Right ventricle myocardium inferior (tissue), 1 donor: Measurements from ENCODE around the gene MPRIP. TPM values are rescaled to one million over a fixed set of nuclear protein-coding genes. Genes with fewer than 3 reads are reported as not detected.
A peak's percentile ranks its signal among the peaks of the same experiment; 100 is the strongest.

ENCODE experiments used
- ATAC-seq: fragments of 200-7000 bp; cut with Tn5 transposase; one replicate; pipeline ENCODE4 v1.9.1; 2020; ENCODE audit warnings: mild to moderate bottlenecking, moderate library complexity
- DNase-seq: peaks from one replicate; pipeline ENCODE4 v3.0.0; 2021; ENCODE audit errors: missing footprints
- intact Hi-C: fragments of 100-400 bp; cut with DNase I; formaldehyde crosslinking; loops from one replicate; pipeline ENCODE4 v1.11.0; 2022
- total RNA-seq: library from RNA; stranded (reverse); fragmentation: NEBNext Ultra II Directional; extraction: Animal tissue kit (Norgen Biotek cat#: 25700); gene quantifications from one replicate; pipeline ENCODE4 v1.2.1, GENCODE V29; 2021
- donor health status: DM: no; HTN: yes; CAD: no; lungs with severe emphysema.

Gene MPRIP
- total RNA-seq, 1 donor from 2014 or later = 312 TPM

DNA sequence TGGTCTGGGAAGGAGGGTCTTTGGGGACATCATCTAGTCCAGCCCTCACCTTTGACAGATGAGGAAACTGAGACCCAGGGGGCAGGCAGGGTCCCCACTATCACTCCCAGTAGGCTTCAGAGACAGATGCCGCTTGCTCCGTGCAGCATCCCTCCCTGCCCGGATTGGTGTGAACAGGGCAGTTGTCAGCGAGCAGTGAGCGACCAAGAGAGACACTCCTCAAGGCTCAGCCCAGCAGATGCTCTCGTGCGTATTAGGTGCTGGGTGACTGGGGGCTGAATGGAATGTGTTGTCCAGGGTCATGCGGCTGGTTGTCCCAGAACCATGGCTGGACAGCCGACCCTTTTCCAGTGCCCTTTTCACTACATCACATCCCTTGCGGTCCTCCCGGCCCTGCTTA is 49.0 kb downstream of the MPRIP start:
- intact Hi-C loops = no loop called here

DNA sequence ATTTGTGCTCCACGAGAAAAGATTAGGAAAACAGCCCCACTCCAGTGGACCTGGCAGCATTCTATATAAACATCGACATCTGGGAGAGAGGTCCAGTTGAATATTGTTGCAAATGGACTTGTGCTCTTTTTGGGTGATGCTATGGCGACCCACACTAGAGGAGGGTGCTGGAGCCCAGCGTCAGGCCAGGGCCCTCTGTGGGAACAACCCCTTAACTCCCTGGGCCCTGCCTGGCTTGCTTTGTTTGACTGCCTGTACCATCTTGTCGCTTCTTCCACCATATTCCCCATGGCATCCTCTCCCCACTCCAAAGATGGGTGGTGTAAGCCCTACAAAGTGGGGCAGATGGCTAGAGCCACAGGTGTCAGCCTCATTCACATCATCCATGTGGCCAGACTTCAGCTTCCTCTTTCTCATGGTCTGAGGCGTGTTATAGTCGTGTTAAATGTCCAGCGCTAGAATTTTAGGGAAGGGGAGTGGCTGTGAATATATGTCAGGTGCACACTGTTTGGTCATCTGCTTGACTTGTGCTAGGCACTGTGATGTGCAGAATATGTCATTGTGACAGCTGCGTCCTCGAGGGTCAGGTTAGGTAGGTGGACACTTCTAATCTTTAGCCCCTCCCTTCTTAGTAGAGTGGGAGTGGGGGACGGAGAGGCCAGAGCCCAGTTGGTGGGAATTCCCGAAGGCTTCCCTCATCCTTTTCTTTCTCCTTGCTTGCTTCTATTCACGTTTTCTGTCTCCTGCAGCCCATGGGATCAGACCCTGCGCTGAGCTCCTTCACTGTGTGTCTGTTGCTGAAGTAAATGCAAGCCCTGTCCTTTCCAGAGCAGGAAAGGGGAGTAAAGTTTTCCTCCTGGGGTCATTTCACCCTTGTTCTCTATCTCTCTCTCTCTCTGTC is 49.8 kb downstream of the MPRIP start:
- ATAC-seq = no peak
- intact Hi-C loops = no loop called here
- no peak for DNase-seq

More for the DNA sequence above, 49.0 kb downstream of the MPRIP start:
- DNase-seq = no peak
- ATAC-seq = no peak

DNA sequence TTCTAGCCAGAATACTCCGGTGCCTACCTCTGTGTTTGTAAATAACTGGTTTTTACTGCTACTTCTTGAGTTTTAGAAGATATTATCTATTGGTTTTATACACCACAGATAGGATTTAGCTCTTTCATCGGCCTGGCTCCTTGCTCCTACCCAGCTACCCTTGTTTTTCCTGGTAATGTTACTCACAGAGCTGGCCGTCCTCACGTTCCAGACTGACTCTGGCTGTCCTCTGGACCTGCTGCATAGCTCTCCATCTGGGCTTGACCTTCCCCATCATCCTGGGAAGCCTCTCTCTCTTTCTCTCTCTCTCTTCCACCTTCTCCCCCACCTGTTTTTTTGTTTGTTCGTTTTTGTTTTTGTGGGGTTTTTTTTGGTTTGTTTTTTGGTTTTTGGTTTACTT is 51.5 kb downstream of the MPRIP start:
- ATAC-seq (no peak), DNase-seq (no peak)
- intact Hi-C loops = no loop called here

DNA sequence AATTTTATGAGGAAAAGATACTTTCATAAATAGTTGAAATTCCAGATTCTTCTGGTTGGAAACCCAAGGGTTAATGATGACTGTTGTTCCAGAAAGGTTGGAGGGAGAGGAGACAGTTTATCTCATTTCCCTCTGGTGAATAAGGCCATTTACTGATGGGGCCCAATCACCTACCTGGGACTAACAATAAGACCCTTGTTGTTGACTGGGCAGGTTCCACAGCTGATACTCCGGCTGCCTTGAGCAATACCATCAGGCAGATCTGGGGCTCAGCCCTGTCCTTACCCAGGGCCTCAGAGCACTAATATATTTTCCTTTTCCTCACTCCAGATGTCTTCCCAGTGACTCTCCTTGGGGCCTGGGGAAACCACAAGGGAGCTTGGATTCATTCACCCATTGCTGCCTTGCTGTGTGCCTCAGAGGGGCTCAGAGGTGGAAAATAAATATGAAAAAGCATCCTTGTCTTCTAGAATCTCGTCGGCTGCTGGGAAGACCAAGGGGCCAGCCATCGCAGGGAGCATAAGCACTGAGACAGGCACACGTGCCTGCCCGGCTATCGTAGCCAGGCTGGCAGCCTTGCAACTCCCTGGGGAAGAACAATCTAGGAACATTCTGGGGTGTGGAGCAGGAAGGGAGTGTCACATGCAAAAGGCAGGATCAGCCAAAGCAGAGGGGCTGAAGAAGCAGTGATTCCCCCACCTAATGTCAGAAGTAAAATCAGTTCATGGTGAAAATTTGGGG is 54.4 kb downstream of the MPRIP start:
- ATAC-seq (no peak), DNase-seq (no peak)
- intact Hi-C loops = no loop called here

DNA sequence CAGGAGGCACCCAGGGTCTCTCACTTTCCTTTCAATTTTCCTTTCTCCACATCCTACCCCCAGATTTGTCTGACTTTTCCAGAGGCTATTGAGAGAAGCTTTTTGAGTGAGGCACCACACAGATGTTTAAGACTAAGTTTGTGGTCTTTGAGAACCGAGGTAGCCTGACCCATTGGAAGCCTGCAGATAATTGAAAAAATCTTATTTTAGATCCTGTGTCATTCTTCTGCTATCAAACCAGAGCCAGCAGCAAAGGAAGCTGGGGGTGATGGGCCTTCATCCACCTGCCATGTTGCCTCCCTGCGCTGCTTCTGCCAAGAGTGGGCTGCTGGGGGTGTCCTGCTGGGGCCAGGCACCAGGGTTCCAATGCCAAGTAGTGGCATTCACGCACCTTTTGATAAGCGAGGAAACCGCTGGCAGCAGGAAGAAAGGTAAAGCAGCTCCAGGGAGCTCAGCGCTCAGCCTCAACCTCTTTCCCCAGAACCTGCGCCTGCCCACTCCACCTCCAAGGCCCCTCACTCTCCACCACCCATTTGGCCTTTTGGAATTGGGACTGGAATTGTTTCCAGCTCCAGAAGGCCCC is 55.6 kb downstream of the MPRIP start:
- ATAC-seq = no peak
- intact Hi-C loops = loop anchor here (2.0 kb wide), 1 partner anchor 17 kb away; no protein-coding TSS in a partner anchor
- no peak for DNase-seq

DNA sequence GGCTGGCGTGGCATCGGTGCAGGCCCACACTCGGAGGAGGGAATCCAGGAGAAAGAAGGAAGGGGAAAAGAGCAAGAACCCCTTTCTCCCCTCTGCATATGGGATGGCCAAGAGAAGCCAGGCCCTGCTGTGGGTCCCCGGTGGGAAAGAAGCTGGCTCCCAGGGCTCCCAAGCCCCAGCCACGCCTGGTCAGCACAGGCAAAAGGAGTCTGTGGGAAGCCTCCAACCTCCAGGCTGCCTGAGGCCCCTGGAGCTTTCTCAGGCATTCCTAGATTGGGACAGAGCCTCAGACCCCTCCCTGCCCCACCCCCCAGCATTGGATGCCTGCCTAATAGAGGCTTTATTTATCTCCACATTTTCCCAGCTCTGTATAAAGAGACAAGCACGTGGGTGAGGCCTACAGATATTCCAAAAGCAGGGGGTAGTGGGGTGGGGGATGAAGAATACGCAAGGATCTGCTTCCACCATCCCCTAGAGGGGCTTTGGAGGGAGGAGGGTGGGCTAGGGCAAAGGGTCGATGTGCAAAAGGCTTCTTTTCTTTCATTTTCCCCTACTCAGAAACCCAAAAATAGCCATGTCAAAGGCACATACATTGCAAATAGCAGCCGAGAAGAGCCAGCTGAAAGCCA is 56.4 kb downstream of the MPRIP start:
- no peak for DNase-seq
- peak; percentile 70 for ATAC-seq
- intact Hi-C loops = loop anchor here (2.0 kb wide), 1 partner anchor 18 kb away; no protein-coding TSS in a partner anchor

DNA sequence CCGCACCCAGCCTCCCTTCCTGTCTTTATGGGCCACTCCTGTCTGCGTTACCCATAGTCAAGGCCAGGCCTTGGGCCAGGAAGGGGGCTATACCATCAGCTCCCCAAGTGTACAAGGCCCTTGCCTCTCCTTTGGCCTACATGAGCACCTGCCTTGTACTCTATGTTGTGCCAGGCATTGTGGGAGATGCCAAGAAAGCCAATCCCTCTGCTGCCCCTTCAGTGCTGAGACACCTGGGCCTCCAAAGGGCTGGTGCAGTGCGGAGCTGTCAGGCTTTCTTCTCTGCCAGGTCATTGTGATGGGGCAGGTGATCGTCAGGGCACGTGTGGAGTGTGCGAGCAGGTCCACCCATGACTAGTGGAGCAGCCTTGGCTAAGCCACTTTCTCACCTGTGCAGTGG is 59.9 kb downstream of the MPRIP start:
- no peak for ATAC-seq
- DNase-seq = no peak
- intact Hi-C loops = no loop called here

DNA sequence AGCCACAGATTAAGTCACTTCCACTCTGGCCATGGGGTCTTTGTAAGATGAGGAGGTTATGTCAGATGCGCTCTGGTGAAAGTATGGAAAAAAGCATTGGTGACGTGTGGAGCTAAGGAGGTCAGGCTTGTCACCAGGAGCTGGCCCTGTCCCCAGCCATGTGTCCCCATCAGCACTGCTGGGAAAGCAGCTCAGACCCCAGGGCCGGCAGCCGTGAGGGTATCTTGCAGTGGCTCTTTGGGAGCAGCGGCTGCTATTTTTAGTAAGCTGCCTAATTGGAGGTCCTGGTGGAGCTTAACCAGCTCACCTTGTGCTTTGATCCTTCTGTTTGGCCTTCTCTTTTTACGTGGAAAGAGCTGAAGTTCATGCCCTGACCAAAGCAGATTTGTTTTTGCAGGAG is 60.9 kb downstream of the MPRIP start:
- intact Hi-C loops = no loop called here
- ATAC-seq = no peak
- DNase-seq = peak; percentile 71

DNA sequence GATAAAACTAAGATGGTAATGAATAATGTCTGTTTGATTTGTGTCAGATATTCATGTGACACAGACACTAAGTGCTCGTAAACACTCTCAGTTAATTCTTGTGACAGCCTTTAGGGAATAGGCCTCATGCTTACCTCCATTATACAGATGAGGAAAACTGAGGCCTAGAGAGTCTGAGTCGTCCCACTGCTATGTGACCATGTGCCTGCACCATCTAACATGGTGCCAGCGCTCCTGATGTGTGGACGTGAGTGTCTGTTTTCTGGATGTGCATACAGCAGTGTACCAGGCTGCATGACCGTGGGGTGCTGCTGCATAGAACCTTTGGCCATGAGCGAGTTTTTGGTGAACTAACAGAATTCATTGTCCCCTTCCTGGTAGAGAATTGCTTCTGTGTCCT is 61.8 kb downstream of the MPRIP start:
- ATAC-seq (no peak), DNase-seq (no peak)
- intact Hi-C loops = no loop called here

DNA sequence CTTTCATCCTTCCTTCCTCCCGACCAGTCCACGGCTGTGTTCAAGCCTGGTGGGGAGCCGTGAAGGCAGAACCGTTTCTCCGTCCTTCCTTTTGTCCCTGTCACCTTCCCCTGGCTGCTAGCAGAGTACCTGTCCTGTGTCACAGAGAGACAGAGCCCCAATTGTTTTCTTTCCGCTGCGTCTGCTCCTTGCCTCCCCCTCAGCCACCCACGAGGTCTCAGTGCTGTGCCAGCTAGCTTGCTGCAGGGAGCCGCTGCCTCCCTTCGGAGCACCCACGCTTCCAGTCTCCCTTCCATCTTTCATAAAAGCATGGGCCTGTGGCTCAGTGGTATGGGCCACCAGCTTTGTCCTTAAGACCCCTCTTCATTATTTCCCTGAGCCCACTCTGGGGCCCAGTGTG is 62.2 kb downstream of the MPRIP start:
- DNase-seq (peak; percentile 9), ATAC-seq (no peak)
- intact Hi-C loops = no loop called here

DNA sequence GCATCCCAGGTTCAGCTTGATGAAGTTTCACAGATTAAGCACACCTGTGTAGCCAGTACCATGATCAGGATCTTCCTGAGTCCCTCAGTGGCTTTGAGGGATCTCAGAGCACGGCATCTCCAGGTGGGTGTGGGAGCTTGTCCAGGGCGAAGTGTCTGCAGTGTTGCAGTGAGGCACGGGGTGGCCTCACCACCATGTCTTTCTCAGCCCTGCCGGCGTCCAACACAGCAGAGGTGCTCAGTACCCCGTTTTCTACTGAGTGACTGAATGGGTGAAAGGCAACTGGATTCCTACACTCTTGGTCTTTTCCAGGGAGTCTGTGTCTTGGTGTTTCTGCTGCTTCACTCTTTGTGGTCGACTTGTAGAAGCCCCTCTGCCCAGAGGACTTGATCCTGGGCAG is 63.7 kb downstream of the MPRIP start:
- ATAC-seq (no peak), DNase-seq (peak; percentile 25)
- intact Hi-C loops = loop anchor here (5.0 kb wide), 1 partner anchor 59 kb away; no protein-coding TSS in a partner anchor

DNA sequence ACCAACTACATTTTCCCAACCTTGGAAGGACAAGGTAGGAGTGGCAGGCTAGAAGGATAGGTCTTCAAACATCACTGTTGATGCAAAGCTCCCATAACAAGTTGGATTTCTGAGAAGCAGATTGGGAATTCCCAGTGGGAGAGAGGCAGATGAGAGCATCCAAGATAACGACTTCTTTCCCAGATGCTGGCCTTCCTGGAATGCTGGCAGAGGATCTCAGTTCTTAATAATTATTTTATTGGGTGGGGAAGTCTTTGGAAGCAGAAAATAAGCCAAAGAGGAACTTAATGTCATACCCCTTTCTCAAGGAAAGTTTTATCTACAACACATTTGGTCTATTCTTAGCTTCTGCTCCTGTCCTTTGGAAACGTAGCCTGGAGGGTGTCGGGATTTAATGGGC is 64.5 kb downstream of the MPRIP start:
- peak; percentile 17 for ATAC-seq
- intact Hi-C loops = loop anchor here (5.0 kb wide), 1 partner anchor 59 kb away; no protein-coding TSS in a partner anchor
- DNase-seq = no peak

DNA sequence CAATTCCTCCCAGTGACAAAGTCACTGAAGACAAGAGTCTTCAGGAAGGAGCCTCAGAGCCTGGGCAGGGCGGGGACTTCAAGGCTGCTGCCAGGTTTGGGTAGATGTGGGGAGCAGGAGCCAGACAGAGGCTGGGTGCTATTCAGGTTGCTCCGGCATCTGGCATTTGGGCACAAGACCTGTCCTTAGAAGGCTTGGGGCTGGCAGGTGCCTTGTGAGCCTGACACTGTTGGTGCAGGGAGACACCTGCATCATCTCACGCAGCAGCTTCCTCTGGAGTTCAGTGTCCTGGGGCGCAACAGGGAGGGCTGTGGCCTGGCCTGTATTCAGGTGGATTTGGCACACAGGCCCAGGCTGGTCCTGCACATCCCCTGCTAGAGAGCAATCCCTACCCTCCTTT is 65.0 kb downstream of the MPRIP start:
- peak; percentile 68 for DNase-seq
- intact Hi-C loops = loop anchor here (5.0 kb wide), 1 partner anchor 60 kb away; no protein-coding TSS in a partner anchor
- no peak for ATAC-seq

DNA sequence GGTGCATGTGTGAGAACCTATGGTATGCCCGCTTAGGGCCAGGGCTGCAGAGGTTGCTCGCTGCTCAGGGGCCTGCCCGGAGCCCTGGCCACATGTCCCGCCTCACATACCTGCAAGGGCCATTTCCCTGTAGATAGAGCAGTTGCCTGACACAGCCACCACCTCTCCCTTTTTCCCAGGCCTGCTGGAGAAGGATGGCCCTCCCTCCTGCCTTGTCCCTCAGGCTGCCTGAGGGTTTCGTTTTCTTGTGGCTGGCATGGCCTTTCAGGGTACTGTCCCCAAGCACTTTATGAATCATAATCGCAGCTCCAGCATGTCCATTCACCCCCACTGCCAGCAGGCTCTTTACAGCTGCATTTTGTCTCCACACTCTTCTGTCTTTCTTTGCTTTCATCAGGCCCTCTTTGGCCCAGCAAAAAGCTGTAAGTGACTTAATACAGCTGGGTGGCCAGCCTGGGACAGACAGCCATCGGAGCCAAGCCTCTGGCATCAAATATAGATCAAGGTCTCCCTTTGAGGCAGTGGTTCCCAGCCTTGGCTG is 65.7 kb downstream of the MPRIP start:
- ATAC-seq (peak; percentile 47), DNase-seq (peak; percentile 14)

DNA sequence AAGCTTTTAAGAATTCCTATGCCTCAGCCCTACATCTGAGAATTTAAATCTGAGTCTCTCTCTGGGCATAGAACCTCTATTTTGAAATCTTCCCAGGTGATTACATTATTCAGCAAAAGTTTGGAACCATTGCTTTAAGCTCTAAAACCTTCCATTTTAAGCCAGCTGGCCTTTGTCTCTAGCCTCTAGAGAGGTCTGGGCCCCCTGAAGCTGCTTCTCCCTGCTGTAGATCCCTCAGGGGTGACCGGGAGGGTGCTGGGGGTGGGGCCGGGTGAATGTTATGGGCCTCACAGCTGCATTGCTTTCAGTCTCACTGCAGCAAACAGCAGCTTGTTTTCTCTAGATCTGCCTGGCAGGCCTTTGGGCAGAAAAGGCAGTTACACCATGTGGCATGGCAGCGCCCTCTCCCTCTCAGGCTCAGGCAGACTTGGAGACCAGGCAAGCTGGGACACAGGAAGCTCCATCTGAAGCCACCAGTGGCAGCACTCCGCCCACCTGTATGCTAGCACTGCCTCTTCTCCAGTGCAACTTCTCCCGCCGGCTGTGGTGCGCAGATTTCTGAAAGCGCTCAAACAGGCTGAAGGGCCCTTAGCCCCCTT is 66.3 kb downstream of the MPRIP start:
- no peak for ATAC-seq
- DNase-seq = peak; percentile 51
- intact Hi-C loops = loop anchor here (5.0 kb wide), 1 partner anchor 61 kb away; no protein-coding TSS in a partner anchor

More for the DNA sequence above, 65.7 kb downstream of the MPRIP start:
- intact Hi-C loops = loop anchor here (5.0 kb wide), 1 partner anchor 61 kb away; no protein-coding TSS in a partner anchor

DNA sequence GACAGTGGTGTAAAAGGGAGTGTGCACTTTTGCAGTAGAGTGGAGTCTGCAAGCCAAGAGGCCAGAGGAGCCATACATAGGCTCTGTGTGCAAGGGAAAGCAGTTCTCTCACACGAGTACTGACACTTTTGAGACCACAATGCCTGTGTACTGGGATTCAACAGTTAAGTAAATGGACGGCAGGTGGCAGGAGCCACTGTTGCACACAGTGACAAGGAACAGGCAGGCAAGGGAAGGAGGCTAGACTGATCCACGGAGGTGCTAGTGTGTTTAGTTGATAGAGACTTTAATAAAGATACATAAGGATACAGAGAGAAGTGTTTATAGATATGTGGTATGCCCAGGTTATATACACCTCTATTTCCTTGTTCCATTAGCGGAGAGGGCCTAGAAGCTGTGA is 67.0 kb downstream of the MPRIP start:
- ATAC-seq (no peak), DNase-seq (peak; percentile 22)
- intact Hi-C loops = loop anchor here (5.0 kb wide), 1 partner anchor 62 kb away; no protein-coding TSS in a partner anchor

DNA sequence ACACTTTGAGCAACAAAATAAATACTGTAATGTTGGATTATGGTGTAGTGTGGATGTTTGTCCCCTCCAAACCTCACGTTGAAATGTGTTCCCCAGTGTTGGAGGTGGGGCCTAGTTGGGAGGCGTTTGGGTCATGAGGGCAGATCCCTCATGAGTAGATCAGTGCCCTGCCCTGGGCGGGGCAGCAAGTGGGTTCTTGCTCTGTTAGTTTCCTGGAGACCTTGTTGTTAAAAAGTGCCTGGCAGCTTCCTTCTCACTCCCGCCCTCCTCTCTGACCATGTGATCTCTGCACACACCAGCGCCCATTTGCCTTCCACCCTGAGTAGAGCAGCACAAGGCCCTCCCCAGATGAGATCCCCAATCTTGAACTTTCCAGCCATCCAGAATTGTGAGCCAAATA is 67.7 kb downstream of the MPRIP start:
- DNase-seq = peak; percentile 70
- intact Hi-C loops = loop anchor here (5.0 kb wide), 1 partner anchor 63 kb away; no protein-coding TSS in a partner anchor
- ATAC-seq = no peak

DNA sequence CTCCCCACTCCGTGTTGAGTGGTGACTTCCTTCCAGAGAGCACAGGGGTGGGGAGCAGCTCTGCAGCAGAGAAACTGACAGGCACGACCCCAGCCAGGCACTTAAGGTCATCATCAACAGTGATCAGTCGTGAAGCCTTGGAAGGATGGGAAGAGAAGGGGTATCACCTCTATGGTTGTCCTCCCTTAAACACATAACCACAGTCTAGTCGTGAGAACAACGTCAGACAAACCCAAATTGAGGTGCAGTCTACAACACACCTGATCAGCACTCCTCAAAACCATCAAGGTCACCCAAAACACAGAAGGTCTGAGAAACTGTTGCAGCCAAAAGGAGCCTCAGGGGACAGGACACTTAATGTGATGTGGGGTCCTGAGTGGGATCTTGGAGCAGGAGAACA is 68.3 kb downstream of the MPRIP start:
- DNase-seq (peak; percentile 15), ATAC-seq (no peak)
- intact Hi-C loops = no loop called here
